Hepatocyte (in vitro differentiated cells): ENCODE data around the gene PROZ. TPM values are rescaled to one million over a fixed set of nuclear protein-coding genes. Genes with fewer than 3 reads are reported as not detected.
A peak's percentile ranks its signal among the peaks of the same experiment; 100 is the strongest.

ENCODE experiments used
- DNase-seq: peaks from one replicate; pipeline ENCODE4 v3.0.0-alpha.2; 2016; ENCODE audit warnings: low spot score
- H2AFZ ChIP-seq: fragments of 200-600 bp; sonication (generic); 2 replicates; pipeline ENCODE4 v1.6.0; 2016; ENCODE audit warnings: antibody characterized with exemption, mild to moderate bottlenecking
- H3K27ac ChIP-seq: fragments of 200-600 bp; sonication (generic); 2 replicates; pipeline ENCODE4 v1.5.1; 2016; ENCODE audit warnings: mild to moderate bottlenecking
- H3K27me3 ChIP-seq: fragments of 200-600 bp; sonication (generic); 2 replicates; pipeline ENCODE4 v1.6.1; 2016
- H3K36me3 ChIP-seq: fragments of 200-600 bp; sonication (generic); replicated peaks from 2 replicates; pipeline ENCODE4 v1.5.1; 2016; ENCODE audit warnings: low read depth; ENCODE audit not compliant: insufficient read depth
- H3K4me1 ChIP-seq: fragments of 200-600 bp; sonication (generic); 2 replicates; pipeline ENCODE4 v1.5.1; 2016; ENCODE audit warnings: mild to moderate bottlenecking, moderate library complexity; ENCODE audit not compliant: insufficient read depth
- H3K4me2 ChIP-seq: fragments of 200-600 bp; sonication (generic); 2 replicates; pipeline ENCODE4 v1.6.0; 2016
- H3K4me3 ChIP-seq: fragments of 200-600 bp; sonication (generic); 2 replicates; pipeline ENCODE4 v1.5.1; 2016; ENCODE audit warnings: mild to moderate bottlenecking
- H3K79me2 ChIP-seq: fragments of 200-600 bp; sonication (generic); 2 replicates; pipeline ENCODE4 v1.6.0; 2017; ENCODE audit warnings: mild to moderate bottlenecking
- H3K9me2 ChIP-seq: fragments of 200-600 bp; sonication (generic); replicated peaks from 2 replicates; pipeline ENCODE4 v1.6.0; 2017; ENCODE audit warnings: mild to moderate bottlenecking; ENCODE audit not compliant: insufficient read depth
- H3K9me3 ChIP-seq: fragments of 200-600 bp; sonication (generic); 2 replicates; pipeline ENCODE4 v1.5.1; 2016; ENCODE audit warnings: low read depth, mild to moderate bottlenecking
- H4K20me1 ChIP-seq: fragments of 200-600 bp; sonication (generic); 2 replicates; pipeline ENCODE4 v1.6.0; 2016; ENCODE audit warnings: mild to moderate bottlenecking; ENCODE audit not compliant: insufficient read depth, poor library complexity, severe bottlenecking
- EZH2 ChIP-seq: fragments of 200-600 bp; sonication (generic); IDR thresholded peaks from 2 replicates; pipeline ENCODE4 v1.6.1; 2016; ENCODE audit warnings: antibody characterized with exemption, mild to moderate bottlenecking, borderline replicate concordance
- EZH2phosphoT487 ChIP-seq: fragments of 200-600 bp; sonication (generic); IDR thresholded peaks from one replicate; pipeline ENCODE4 v1.6.1; 2018; ENCODE audit warnings: antibody characterized with exemption, mild to moderate bottlenecking, low read depth, moderate library complexity; ENCODE audit not compliant: unreplicated experiment, severe bottlenecking
- WGBS: methylation state at CpG from one replicate; pipeline ENCODE4 v1.1.6; 2016; ENCODE audit warnings: low lambda C conversion rate; ENCODE audit errors: missing lambda C conversion rate; 5-methylcytosine and 5-hydroxymethylcytosine counted together
- polyA plus RNA-seq: library from polyadenylated mRNA; unstranded; fragments of >200 nt; fragmentation: Nextera tagmentation; extraction: Ambion mirVana; gene quantifications from 2 replicates; pipeline ENCODE4 v1.2.1, GENCODE V29; 2016
- total RNA-seq: library from RNA; depleted of rRNA; stranded (reverse); fragments of >200 nt; gene quantifications from 2 replicates; pipeline ENCODE4 v1.2.3, GENCODE V29; 2014
- TF ChIP-seq, protein P1 (sequence below): fragments of 200-600 bp; sonication (generic); IDR thresholded peaks from 2 replicates; pipeline ENCODE4 v1.5.1; 2016; ENCODE audit warnings: antibody characterized with exemption, mild to moderate bottlenecking; ENCODE audit not compliant: poor library complexity

Gene PROZ
- total and polyA plus RNA-seq, 2 experiments from 2014 or later = 4.7 TPM

DNA sequence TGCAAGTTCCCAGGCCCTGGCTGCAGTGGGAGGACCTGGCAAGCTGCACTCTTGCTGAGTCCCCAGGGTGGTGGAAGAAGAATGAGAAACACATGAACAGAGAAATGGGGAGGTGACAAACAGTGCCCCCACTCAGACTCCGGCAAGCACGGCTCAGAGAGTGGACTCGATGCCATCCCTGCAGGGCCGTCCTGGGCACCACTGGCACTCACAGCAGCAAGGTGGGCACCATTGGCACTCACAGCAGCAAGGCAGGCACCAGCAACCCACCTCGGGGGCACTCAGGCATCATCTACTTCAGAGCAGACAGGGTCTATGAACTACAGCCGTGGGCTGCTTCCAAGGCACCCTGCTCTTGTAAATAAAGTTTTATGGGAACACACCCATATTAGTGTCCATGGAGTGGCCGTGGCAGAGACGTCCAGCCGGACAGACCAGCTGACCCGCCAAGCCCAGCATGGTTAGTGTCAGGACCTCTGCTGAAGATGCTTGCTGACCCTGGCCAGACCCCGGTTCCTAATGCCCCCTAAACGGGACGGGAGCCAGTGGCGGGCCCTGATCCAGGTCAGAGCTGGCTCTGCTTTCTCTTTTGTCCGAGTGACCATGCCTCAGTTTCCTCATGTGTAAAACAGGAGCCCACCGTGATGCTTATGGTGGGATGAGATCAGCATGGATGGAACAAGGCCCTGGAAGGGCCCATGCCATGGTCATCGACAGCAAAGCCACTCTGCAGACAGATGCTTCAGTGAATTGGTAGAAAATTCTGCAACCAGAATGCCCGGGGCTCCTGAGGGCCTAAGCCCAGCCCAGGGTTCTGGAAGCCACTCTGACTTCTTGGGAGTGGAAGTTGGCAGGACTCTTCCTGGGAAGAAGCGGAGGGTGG lies 37.9 kb upstream of the PROZ start:
- Histone ChIP-seq H3K36me3 (no peaks in the 10 kb centered on the region), H4K20me1 (no peaks in the 10 kb centered on the region), H3K4me3 (no peak overlapping the region), H3K27me3 (no peaks in the 10 kb centered on the region), H3K4me1 (peaks cover 21% of the 10 kb centered on the region), H3K9me3 (no peaks in the 10 kb centered on the region), H2AFZ (no peak overlapping the region), H3K27ac (no peak overlapping the region), H3K9me2 (no peaks in the 10 kb centered on the region), H3K79me2 (peaks cover 18% of the 10 kb centered on the region), H3K4me2 (no peak overlapping the region)
- 87% methylated on average over 19 of the region's 19 CpGs for whole genome bisulfite sequencing
- DNase-seq = no peak
- TF ChIP-seq, protein P1, sequence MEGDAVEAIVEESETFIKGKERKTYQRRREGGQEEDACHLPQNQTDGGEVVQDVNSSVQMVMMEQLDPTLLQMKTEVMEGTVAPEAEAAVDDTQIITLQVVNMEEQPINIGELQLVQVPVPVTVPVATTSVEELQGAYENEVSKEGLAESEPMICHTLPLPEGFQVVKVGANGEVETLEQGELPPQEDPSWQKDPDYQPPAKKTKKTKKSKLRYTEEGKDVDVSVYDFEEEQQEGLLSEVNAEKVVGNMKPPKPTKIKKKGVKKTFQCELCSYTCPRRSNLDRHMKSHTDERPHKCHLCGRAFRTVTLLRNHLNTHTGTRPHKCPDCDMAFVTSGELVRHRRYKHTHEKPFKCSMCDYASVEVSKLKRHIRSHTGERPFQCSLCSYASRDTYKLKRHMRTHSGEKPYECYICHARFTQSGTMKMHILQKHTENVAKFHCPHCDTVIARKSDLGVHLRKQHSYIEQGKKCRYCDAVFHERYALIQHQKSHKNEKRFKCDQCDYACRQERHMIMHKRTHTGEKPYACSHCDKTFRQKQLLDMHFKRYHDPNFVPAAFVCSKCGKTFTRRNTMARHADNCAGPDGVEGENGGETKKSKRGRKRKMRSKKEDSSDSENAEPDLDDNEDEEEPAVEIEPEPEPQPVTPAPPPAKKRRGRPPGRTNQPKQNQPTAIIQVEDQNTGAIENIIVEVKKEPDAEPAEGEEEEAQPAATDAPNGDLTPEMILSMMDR = no peak
- TF ChIP-seq EZH2phosphoT487 (no peak), EZH2 (no peak)

- Histone ChIP-seq H3K27me3 (no peaks in the 10 kb centered on the region), H3K79me2 (peaks cover 18% of the 10 kb centered on the region), H3K4me3 (no peak overlapping the region), H3K36me3 (no peaks in the 10 kb centered on the region), H4K20me1 (no peaks in the 10 kb centered on the region), H3K27ac (peak overlapping the region; percentile 93), H3K9me2 (no peaks in the 10 kb centered on the region), H3K9me3 (no peaks in the 10 kb centered on the region), H3K4me2 (no peak overlapping the region), H2AFZ (no peak overlapping the region), H3K4me1 (peaks cover 21% of the 10 kb centered on the region)
- 96% methylated on average over 24 of the region's 24 CpGs for WGBS
- DNase-seq = no peak
- no peak for TF ChIP-seq EZH2phosphoT487
- no peak for TF ChIP-seq EZH2
- TF ChIP-seq, protein P1 = no peak
Observed at GRCh38 chr13:113121183-113121927, 37.1 kb upstream of the PROZ start.

GRCh38 chr13:113121928-113122471 lies 36.4 kb upstream of the PROZ start:
- Histone ChIP-seq H3K4me2 (peak overlapping the region; percentile 76), H2AFZ (no peak overlapping the region), H3K4me3 (no peak overlapping the region), H3K79me2 (peaks cover 18% of the 10 kb centered on the region), H3K27me3 (no peaks in the 10 kb centered on the region), H3K4me1 (peaks cover 21% of the 10 kb centered on the region), H4K20me1 (no peaks in the 10 kb centered on the region), H3K27ac (peak overlapping the region; percentile 93), H3K36me3 (no peaks in the 10 kb centered on the region), H3K9me3 (no peaks in the 10 kb centered on the region), H3K9me2 (no peaks in the 10 kb centered on the region)
- 88% methylated on average over 16 of the region's 16 CpGs for WGBS
- TF ChIP-seq EZH2 (no peak), EZH2phosphoT487 (no peak)
- TF ChIP-seq, protein P1 = no peak
- no peak for DNase-seq
